Measurements from ENCODE around the gene CMSS1. TPM values are rescaled to one million over a fixed set of nuclear protein-coding genes. Genes with fewer than 3 reads are reported as not detected.

Gene CMSS1
- polyA plus RNA-seq, 1 donor = 20.2 TPM

DNA sequence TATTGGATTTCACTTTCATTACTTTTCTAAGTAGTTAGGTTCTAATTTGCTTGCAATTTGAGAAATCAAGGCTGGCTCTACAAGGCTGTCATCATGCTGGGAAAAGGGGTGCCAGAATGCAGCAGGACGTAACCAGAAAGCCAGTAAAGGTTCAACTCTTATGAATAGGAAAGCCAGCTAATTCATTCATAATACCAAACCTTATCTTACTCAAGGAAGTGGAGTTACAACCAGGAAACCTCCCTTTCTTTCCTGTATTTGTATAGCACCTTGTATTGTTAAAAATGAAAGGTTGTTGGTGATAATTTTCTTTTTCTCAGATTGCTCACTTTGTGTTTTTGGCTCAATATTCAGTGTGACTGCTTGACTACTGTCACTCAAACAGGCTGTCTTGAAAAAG is 187.3 kb downstream of the CMSS1 start:
- H3K4me1 ChIP-seq (ENCODE audit: control insufficient read depth, insufficient read depth, low read length) = peaks cover 22% of the 10 kb centered on the region
- no peak overlapping the region for H3K4me3 ChIP-seq (ENCODE audit: low read length)
- H3K9me3 ChIP-seq (ENCODE audit: control insufficient read depth, low read depth, low read length) = no peaks in the 10 kb centered on the region
- peak in 1 of 2 donors; percentile 38 for DNase-seq
- no peaks in the 10 kb centered on the region for H3K27me3 ChIP-seq (ENCODE audit: control insufficient read depth, insufficient read depth, low read length)
- no peaks in the 10 kb centered on the region for H3K36me3 ChIP-seq (ENCODE audit: control insufficient read depth, insufficient read depth, low read length)
- WGBS (ENCODE audit: insufficient coverage, low lambda C conversion rate) = no CpG with 5 or more reads among the region's 1 CpG
- H3K27ac ChIP-seq (ENCODE audit: low read length) = no peak overlapping the region

DNA sequence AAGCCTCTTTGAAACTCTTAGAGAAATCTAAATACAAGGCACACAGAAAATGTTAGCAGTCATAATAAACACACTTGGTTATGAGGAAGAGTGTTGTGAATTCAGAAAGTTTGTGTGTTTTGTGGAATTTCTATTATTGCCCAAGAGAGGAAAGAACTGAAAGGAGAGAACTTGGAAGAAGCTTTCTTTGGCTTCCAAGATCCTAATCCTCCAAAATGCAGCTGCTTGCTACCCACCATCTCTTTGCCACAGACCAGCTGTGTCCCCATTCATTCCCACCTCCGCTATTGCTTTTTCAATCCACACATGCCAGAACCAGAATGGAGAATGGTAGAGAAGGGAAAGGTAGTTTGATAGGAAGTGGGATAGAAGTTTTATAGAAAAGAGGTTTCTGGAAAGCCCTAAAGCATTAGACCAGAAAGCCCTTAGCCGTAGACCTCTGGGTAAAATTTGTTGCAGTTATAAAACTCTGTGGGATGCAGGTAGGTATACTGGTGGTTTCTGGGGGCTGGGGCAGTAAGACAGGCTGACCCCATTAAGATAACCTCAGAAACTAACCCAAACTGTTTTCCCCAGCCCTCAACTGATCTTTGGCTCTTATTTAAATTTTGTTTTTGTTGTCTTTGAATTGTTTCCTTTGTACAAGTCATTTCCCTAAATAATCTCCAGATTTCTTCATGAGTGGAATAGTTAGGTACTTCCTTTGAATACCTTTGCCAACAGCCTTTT is 188.2 kb downstream of the CMSS1 start:
- Histone ChIP-seq H3K4me3 (ENCODE audit: low read length) (no peak overlapping the region), H3K9me3 (ENCODE audit: control insufficient read depth, low read depth, low read length) (no peaks in the 10 kb centered on the region), H3K27ac (ENCODE audit: low read length) (no peak overlapping the region), H3K4me1 (ENCODE audit: control insufficient read depth, insufficient read depth, low read length) (peaks cover 22% of the 10 kb centered on the region), H3K36me3 (ENCODE audit: control insufficient read depth, insufficient read depth, low read length) (no peaks in the 10 kb centered on the region), H3K27me3 (ENCODE audit: control insufficient read depth, insufficient read depth, low read length) (no peaks in the 10 kb centered on the region)
- WGBS (ENCODE audit: insufficient coverage, low lambda C conversion rate) = 100% methylated on average over 1 of the region's 2 CpGs
- no peak for DNase-seq

GRCh38 chr3:100006570-100007271 is 189.1 kb downstream of the CMSS1 start:
- 32% methylated on average over 2 of the region's 2 CpGs for WGBS (ENCODE audit: insufficient coverage, low lambda C conversion rate)
- no peaks in the 10 kb centered on the region for H3K27me3 ChIP-seq (ENCODE audit: control insufficient read depth, insufficient read depth, low read length)
- H3K9me3 ChIP-seq (ENCODE audit: control insufficient read depth, low read depth, low read length) = no peaks in the 10 kb centered on the region
- H3K4me1 ChIP-seq (ENCODE audit: control insufficient read depth, insufficient read depth, low read length) = peaks cover 22% of the 10 kb centered on the region
- no peaks in the 10 kb centered on the region for H3K36me3 ChIP-seq (ENCODE audit: control insufficient read depth, insufficient read depth, low read length)
- no peak for DNase-seq
- no peak overlapping the region for H3K4me3 ChIP-seq (ENCODE audit: low read length)
- no peak overlapping the region for H3K27ac ChIP-seq (ENCODE audit: low read length)

- Histone ChIP-seq H3K27ac (ENCODE audit: low read length) (no peak overlapping the region), H3K4me3 (ENCODE audit: low read length) (no peak overlapping the region), H3K9me3 (ENCODE audit: control insufficient read depth, low read depth, low read length) (no peaks in the 10 kb centered on the region), H3K4me1 (ENCODE audit: control insufficient read depth, insufficient read depth, low read length) (peaks cover 20% of the 10 kb centered on the region), H3K27me3 (ENCODE audit: control insufficient read depth, insufficient read depth, low read length) (no peaks in the 10 kb centered on the region), H3K36me3 (ENCODE audit: control insufficient read depth, insufficient read depth, low read length) (no peaks in the 10 kb centered on the region)
- DNase-seq = no peak
- WGBS (ENCODE audit: insufficient coverage, low lambda C conversion rate) = 100% methylated on average over 1 of the region's 3 CpGs
Measured at GRCh38 chr3:100007313-100007712, 189.7 kb downstream of the CMSS1 start.

GRCh38 chr3:100008081-100008698 is 190.5 kb downstream of the CMSS1 start:
- H3K27ac ChIP-seq (ENCODE audit: low read length) = no peak overlapping the region
- no peaks in the 10 kb centered on the region for H3K9me3 ChIP-seq (ENCODE audit: control insufficient read depth, low read depth, low read length)
- no peak overlapping the region for H3K4me3 ChIP-seq (ENCODE audit: low read length)
- H3K4me1 ChIP-seq (ENCODE audit: control insufficient read depth, insufficient read depth, low read length) = peaks cover 15% of the 10 kb centered on the region
- no peaks in the 10 kb centered on the region for H3K27me3 ChIP-seq (ENCODE audit: control insufficient read depth, insufficient read depth, low read length)
- no peaks in the 10 kb centered on the region for H3K36me3 ChIP-seq (ENCODE audit: control insufficient read depth, insufficient read depth, low read length)
- no peak for DNase-seq

DNA sequence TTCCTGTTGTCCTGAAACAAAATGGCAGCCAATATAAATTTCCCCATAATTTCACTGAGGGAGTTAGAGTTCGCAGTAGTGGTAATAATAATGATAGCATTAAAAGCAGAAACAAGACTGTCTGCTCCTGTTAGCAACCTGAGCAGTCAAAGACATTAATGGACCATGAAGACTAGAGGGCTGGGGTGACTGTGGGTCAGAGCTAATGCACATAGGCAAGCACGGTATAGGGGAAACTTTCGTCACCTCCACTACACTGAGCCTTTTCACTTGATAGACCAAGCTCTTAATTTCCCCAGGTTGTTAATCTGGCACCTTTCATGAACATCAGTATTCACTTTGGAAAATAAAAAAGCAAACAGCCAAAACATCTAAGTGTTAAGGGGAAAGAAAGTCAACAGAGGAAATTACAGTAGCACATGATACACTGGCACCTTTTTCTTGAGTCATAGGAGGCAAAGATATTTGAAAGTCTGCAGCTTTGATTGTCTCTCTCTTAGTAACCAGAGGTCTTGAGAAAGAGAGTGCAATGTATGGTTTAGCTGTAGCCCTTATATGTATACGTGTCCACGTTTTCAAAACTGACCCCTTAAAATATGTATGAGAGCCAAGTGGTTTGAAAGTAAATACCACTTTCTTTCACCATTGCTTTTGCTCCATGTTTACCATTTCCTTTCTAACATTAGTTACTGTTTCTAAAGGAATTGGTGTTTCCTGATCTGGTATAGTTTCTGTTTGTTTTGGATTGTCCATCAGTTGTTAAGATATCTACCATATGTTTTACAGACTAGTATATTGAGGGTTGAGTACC is 191.8 kb downstream of the CMSS1 start:
- 100% methylated on average over 1 of the region's 5 CpGs for WGBS (ENCODE audit: insufficient coverage, low lambda C conversion rate)
- Histone ChIP-seq H3K4me1 (ENCODE audit: control insufficient read depth, insufficient read depth, low read length) (peaks cover 7% of the 10 kb centered on the region), H3K27me3 (ENCODE audit: control insufficient read depth, insufficient read depth, low read length) (no peaks in the 10 kb centered on the region), H3K27ac (ENCODE audit: low read length) (no peak overlapping the region), H3K36me3 (ENCODE audit: control insufficient read depth, insufficient read depth, low read length) (no peaks in the 10 kb centered on the region), H3K9me3 (ENCODE audit: control insufficient read depth, low read depth, low read length) (no peaks in the 10 kb centered on the region), H3K4me3 (ENCODE audit: low read length) (no peak overlapping the region)
- DNase-seq = no peak

GRCh38 chr3:100010087-100010417 is 192.4 kb downstream of the CMSS1 start:
- no peaks in the 10 kb centered on the region for H3K36me3 ChIP-seq (ENCODE audit: control insufficient read depth, insufficient read depth, low read length)
- 100% methylated on average over 1 of the region's 1 CpG for WGBS (ENCODE audit: insufficient coverage, low lambda C conversion rate)
- H3K9me3 ChIP-seq (ENCODE audit: control insufficient read depth, low read depth, low read length) = no peaks in the 10 kb centered on the region
- H3K4me3 ChIP-seq (ENCODE audit: low read length) = no peak overlapping the region
- H3K27ac ChIP-seq (ENCODE audit: low read length) = no peak overlapping the region
- peaks cover 2% of the 10 kb centered on the region for H3K4me1 ChIP-seq (ENCODE audit: control insufficient read depth, insufficient read depth, low read length)
- DNase-seq = no peak
- H3K27me3 ChIP-seq (ENCODE audit: control insufficient read depth, insufficient read depth, low read length) = no peaks in the 10 kb centered on the region

- H3K27me3 ChIP-seq (ENCODE audit: control insufficient read depth, insufficient read depth, low read length) = no peaks in the 10 kb centered on the region
- H3K27ac ChIP-seq (ENCODE audit: low read length) = no peak overlapping the region
- H3K4me1 ChIP-seq (ENCODE audit: control insufficient read depth, insufficient read depth, low read length) = peaks cover 7% of the 10 kb centered on the region
- H3K9me3 ChIP-seq (ENCODE audit: control insufficient read depth, low read depth, low read length) = no peaks in the 10 kb centered on the region
- no peak for DNase-seq
- H3K4me3 ChIP-seq (ENCODE audit: low read length) = no peak overlapping the region
- H3K36me3 ChIP-seq (ENCODE audit: control insufficient read depth, insufficient read depth, low read length) = no peaks in the 10 kb centered on the region
Measured at GRCh38 chr3:100018806-100019205, 201.1 kb downstream of the CMSS1 start.

DNA sequence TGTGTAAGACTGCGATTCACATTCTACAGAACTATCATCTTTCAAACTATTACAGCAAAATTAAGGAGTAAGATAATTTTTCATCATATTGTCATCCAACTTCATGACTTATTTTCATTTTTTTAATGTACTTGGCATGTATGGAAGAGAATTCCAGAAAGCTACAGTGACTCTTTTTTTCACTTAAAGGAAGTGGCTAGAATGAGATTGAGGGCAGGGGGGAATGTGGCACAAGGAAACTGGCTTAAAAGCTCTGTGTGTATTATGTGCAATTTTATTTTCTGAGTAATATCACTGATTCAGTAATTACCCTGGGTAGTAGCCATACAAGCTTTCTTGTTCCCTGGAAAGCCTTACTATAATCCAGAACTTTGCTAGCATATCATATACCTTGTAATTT is 202.1 kb downstream of the CMSS1 start:
- no peak overlapping the region for H3K27ac ChIP-seq (ENCODE audit: low read length)
- DNase-seq = no peak
- H3K27me3 ChIP-seq (ENCODE audit: control insufficient read depth, insufficient read depth, low read length) = no peaks in the 10 kb centered on the region
- peaks cover 15% of the 10 kb centered on the region for H3K4me1 ChIP-seq (ENCODE audit: control insufficient read depth, insufficient read depth, low read length)
- H3K36me3 ChIP-seq (ENCODE audit: control insufficient read depth, insufficient read depth, low read length) = no peaks in the 10 kb centered on the region
- WGBS (ENCODE audit: insufficient coverage, low lambda C conversion rate) = no CpG with 5 or more reads among the region's 1 CpG
- no peaks in the 10 kb centered on the region for H3K9me3 ChIP-seq (ENCODE audit: control insufficient read depth, low read depth, low read length)
- H3K4me3 ChIP-seq (ENCODE audit: low read length) = no peak overlapping the region

GRCh38 chr3:100020876-100021644 is 203.4 kb downstream of the CMSS1 start:
- no peaks in the 10 kb centered on the region for H3K27me3 ChIP-seq (ENCODE audit: control insufficient read depth, insufficient read depth, low read length)
- DNase-seq = no peak
- H3K4me1 ChIP-seq (ENCODE audit: control insufficient read depth, insufficient read depth, low read length) = peaks cover 21% of the 10 kb centered on the region
- no peak overlapping the region for H3K4me3 ChIP-seq (ENCODE audit: low read length)
- H3K9me3 ChIP-seq (ENCODE audit: control insufficient read depth, low read depth, low read length) = no peaks in the 10 kb centered on the region
- no peak overlapping the region for H3K27ac ChIP-seq (ENCODE audit: low read length)
- no peaks in the 10 kb centered on the region for H3K36me3 ChIP-seq (ENCODE audit: control insufficient read depth, insufficient read depth, low read length)
- WGBS (ENCODE audit: insufficient coverage, low lambda C conversion rate) = no CpG with 5 or more reads among the region's 9 CpGs
